Measurements from ENCODE around the gene RC3H2. TPM values are rescaled to one million over a fixed set of nuclear protein-coding genes. Genes with fewer than 3 reads are reported as not detected.

The RC3H2 gene
- total and polyA plus RNA-seq, 10 of the 15 experiments (the other 5 are each of a cell fraction or from before 2014, with no cell fraction given): 7.2 to 25.5 (median 16.1) TPM

GRCh38 chr9:122819791-122820489 lies 85.2 kb downstream of the RC3H2 start (continued):
- TF ChIP-seq CUX1 (IDR thresholded peaks at IDR 0.05; ENCODE audit: insufficient replicate concordance, low read depth, low read length) (no peak), FOS (IDR thresholded peaks at IDR 0.05; ENCODE audit: borderline replicate concordance, extremely low read depth, insufficient read length) (no peak), E4F1 (IDR thresholded peaks at IDR 0.05; ENCODE audit: borderline replicate concordance, partially characterized antibody) (no peak), HDGF (IDR thresholded peaks at IDR 0.05) (no peak)
